ENCODE measurements around the gene RSF1. TPM values are rescaled to one million over a fixed set of nuclear protein-coding genes. Genes with fewer than 3 reads are reported as not detected.
A peak's percentile ranks its signal among the peaks of the same experiment; 100 is the strongest.
"Not testable (repeated sequence)": the region's sequence is repeated elsewhere in the genome, so short reads cannot be mapped to it uniquely, and the experiment has no call there.

The RSF1 gene
- total and polyA plus RNA-seq, 2 experiments from 2014 or later = 51.2 to 188 TPM

GRCh38 chr11:77636731-77637344 lies 183.7 kb downstream of the RSF1 start (continued):
- TF ChIP-seq, protein P1, sequence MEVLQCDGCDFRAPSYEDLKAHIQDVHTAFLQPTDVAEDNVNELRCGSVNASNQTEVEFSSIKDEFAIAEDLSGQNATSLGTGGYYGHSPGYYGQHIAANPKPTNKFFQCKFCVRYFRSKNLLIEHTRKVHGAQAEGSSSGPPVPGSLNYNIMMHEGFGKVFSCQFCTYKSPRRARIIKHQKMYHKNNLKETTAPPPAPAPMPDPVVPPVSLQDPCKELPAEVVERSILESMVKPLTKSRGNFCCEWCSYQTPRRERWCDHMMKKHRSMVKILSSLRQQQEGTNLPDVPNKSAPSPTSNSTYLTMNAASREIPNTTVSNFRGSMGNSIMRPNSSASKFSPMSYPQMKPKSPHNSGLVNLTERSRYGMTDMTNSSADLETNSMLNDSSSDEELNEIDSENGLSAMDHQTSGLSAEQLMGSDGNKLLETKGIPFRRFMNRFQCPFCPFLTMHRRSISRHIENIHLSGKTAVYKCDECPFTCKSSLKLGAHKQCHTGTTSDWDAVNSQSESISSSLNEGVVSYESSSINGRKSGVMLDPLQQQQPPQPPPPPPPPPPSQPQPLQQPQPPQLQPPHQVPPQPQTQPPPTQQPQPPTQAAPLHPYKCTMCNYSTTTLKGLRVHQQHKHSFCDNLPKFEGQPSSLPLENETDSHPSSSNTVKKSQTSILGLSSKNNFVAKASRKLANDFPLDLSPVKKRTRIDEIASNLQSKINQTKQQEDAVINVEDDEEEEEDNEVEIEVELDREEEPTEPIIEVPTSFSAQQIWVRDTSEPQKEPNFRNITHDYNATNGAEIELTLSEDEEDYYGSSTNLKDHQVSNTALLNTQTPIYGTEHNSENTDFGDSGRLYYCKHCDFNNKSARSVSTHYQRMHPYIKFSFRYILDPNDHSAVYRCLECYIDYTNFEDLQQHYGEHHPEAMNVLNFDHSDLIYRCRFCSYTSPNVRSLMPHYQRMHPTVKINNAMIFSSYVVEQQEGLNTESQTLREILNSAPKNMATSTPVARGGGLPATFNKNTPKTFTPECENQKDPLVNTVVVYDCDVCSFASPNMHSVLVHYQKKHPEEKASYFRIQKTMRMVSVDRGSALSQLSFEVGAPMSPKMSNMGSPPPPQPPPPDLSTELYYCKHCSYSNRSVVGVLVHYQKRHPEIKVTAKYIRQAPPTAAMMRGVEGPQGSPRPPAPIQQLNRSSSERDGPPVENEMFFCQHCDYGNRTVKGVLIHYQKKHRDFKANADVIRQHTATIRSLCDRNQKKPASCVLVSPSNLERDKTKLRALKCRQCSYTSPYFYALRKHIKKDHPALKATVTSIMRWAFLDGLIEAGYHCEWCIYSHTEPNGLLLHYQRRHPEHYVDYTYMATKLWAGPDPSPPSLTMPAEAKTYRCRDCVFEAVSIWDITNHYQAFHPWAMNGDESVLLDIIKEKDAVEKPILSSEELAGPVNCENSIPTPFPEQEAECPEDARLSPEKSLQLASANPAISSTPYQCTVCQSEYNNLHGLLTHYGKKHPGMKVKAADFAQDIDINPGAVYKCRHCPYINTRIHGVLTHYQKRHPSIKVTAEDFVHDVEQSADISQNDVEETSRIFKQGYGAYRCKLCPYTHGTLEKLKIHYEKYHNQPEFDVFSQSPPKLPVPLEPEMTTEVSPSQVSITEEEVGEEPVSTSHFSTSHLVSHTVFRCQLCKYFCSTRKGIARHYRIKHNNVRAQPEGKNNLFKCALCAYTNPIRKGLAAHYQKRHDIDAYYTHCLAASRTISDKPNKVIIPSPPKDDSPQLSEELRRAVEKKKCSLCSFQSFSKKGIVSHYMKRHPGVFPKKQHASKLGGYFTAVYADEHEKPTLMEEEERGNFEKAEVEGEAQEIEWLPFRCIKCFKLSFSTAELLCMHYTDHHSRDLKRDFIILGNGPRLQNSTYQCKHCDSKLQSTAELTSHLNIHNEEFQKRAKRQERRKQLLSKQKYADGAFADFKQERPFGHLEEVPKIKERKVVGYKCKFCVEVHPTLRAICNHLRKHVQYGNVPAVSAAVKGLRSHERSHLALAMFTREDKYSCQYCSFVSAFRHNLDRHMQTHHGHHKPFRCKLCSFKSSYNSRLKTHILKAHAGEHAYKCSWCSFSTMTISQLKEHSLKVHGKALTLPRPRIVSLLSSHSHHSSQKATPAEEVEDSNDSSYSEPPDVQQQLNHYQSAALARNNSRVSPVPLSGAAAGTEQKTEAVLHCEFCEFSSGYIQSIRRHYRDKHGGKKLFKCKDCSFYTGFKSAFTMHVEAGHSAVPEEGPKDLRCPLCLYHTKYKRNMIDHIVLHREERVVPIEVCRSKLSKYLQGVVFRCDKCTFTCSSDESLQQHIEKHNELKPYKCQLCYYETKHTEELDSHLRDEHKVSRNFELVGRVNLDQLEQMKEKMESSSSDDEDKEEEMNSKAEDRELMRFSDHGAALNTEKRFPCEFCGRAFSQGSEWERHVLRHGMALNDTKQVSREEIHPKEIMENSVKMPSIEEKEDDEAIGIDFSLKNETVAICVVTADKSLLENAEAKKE (CRISPR knock-in tag; IDR thresholded peaks at IDR 0.05) = no peak
- TF ChIP-seq JUNB (IDR thresholded peaks at IDR 0.05; ENCODE audit: unreplicated experiment) (no peak), ZNF114 (CRISPR knock-in tag; IDR thresholded peaks at IDR 0.05) (no peak), NANOG (IDR thresholded peaks at IDR 0.05; ENCODE audit: borderline replicate concordance) (no peak), EZH2 (IDR thresholded peaks at IDR 0.05; ENCODE audit: low read depth, unreplicated experiment) (no peak), EZH2phosphoT487 (IDR thresholded peaks at IDR 0.05; ENCODE audit: unreplicated experiment) (no peak)

GRCh38 chr11:77633926-77634325 lies 186.6 kb downstream of the RSF1 start:
- H2AFZ ChIP-seq; H3K27ac Mint-ChIP-seq; H3K4me3 ChIP-seq; H3K9me3 Mint-ChIP-seq; H3K9me2 ChIP-seq (ENCODE audit: insufficient read depth); H3K27me3 Mint-ChIP-seq (ENCODE audit: insufficient read depth, low read depth, poor library complexity); H3F3A ChIP-seq (replicated peaks; ENCODE audit: low read depth); ATAC-seq; H3K4me1 ChIP-seq (ENCODE audit: insufficient read depth); H3K36me3 ChIP-seq (ENCODE audit: insufficient read depth); H3K4me2 ChIP-seq; H3K27me3 ChIP-seq (ENCODE audit: insufficient read depth); DNase-seq (ENCODE audit: low spot score); H3K4me3 Mint-ChIP-seq: not testable (repeated sequence)
- peaks cover 13% of the 10 kb centered on the region for H4K20me1 ChIP-seq (replicated peaks; ENCODE audit: insufficient read depth)
- H3K79me2 ChIP-seq (replicated peaks; ENCODE audit: insufficient read depth) = peaks cover 86% of the 10 kb centered on the region
- H3K4me1 Mint-ChIP-seq = peaks cover 17% of the 10 kb centered on the region
- H3K27ac ChIP-seq (ENCODE audit: low read depth) = peak overlapping the region; percentile 27; the same call in 1 of the 2 replicates
- H3K36me3 Mint-ChIP-seq (ENCODE audit: low read depth) = peaks cover 32% of the 10 kb centered on the region

All from GM23338 (cell line).